ENCODE measurements around the gene DCUN1D2. TPM values are rescaled to one million over a fixed set of nuclear protein-coding genes. Genes with fewer than 3 reads are reported as not detected.

Gene DCUN1D2
- total RNA-seq, 3 donors from 2014 or later = 11.1 to 13.7 (median 12.4) TPM

DNA sequence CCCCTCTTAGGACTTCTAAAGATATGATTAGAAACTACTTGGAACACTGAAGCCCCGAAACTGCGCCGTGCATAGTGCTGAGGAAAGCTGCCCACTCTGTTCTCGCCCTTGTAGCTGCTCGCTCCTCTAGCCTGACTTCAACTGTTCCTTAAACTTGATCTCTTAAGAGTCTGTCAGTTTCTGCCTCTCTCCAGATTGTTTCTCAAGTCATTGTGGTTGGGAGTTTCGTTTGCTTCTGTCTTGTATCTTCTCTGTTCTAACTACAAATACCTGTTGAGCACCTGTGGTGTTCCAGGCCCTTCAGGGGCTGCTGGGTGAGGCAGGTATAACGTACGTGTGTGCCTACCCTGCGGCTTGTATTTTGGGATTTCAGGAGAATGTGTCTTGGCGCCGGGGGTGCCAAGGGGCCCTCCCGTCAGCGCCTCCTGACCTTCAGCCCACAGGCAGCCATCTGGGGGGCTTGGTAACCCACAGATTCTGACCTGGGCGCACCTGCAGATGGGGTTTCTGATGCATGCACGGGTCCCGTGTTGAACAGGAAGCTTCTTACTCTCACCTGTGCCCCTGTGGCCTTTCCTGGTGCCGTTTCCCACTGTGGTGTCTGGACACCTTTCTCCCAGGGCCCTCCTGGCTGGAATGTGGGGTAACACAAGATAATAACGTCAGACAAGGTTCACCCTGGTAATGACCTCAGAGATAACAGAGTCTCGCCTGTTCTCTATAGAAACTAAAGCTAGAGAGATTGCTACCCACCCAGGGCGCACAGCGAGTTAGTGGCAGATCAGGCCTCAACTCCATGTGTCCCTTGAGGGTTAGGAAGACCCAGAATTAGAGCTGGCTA, 17.2 kb upstream of the DCUN1D2 start:
- ATAC-seq (no peak), DNase-seq (no peak)
- Mint-ChIP-seq H3K9me3 (no peaks in the 10 kb centered on the region), H3K36me3 (ENCODE audit: insufficient read depth) (peaks cover 22% of the 10 kb centered on the region), H3K4me3 (no peak overlapping the region), H3K4me1 (ENCODE audit: low read depth) (no peaks in the 10 kb centered on the region), H3K27me3 (ENCODE audit: low read depth) (no peaks in the 10 kb centered on the region)

DNA sequence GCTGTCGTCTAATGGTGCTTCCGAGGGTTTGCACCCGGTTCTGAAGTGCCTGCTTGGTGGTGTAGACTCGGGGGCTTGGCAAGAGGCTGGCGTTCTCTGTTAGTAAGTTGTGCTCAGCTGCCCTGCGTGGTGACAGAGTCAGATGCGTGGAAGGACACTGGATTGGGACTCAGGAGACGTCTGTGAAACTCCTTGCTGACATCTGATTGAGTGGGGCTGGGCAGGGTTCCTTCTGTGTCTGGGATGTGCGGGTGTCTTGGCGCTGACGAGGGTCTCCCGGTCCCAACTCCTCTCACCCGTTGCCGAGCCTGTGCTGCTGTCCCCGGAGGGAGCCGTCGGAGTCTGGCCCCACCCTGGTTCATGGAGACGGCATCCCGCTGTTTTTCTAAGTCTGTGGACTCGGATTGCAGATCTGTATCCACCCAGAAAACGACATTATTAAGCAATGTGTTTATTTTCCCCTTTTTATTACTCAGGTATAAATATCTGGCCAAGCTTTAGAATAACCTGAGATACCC, 16.4 kb upstream of the DCUN1D2 start:
- DNase-seq = no peak
- Mint-ChIP-seq H3K4me3 (no peak overlapping the region), H3K27me3 (ENCODE audit: low read depth) (no peaks in the 10 kb centered on the region), H3K9me3 (no peaks in the 10 kb centered on the region), H3K4me1 (ENCODE audit: low read depth) (no peaks in the 10 kb centered on the region), H3K36me3 (ENCODE audit: insufficient read depth) (peaks cover 22% of the 10 kb centered on the region)
- ATAC-seq = no peak

GRCh38 chr13:113506025-113506685, 15.6 kb upstream of the DCUN1D2 start:
- Mint-ChIP-seq H3K4me3 (no peak overlapping the region), H3K4me1 (ENCODE audit: low read depth) (no peaks in the 10 kb centered on the region), H3K9me3 (no peaks in the 10 kb centered on the region), H3K27me3 (ENCODE audit: low read depth) (no peaks in the 10 kb centered on the region), H3K36me3 (ENCODE audit: insufficient read depth) (peaks cover 22% of the 10 kb centered on the region)
- no peak for ATAC-seq
- DNase-seq = no peak

DNA sequence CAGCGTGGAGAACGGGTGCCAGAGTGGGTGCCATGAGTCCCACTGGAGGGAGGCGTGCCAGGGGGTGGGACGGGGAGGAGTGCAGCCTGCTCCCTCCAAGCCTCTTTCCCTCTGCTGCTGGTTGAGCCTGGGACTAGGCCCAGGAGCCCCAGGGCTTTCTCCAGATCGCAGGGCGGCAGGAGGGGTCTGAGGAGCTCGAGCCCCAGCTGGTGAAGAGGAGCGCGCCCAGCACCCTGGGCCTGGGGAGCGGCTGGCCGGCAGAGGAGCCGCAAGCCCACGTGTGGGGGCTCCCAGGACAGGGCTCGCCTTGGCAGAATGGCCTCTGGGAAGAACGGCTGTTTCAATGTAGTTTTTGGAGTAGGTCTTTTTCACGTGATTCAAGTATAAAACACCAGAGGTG, 12.2 kb upstream of the DCUN1D2 start:
- Mint-ChIP-seq H3K4me1 (ENCODE audit: low read depth) (peaks cover 1% of the 10 kb centered on the region), H3K4me3 (no peak overlapping the region), H3K9me3 (no peaks in the 10 kb centered on the region), H3K27me3 (ENCODE audit: low read depth) (no peaks in the 10 kb centered on the region), H3K36me3 (ENCODE audit: insufficient read depth) (peaks cover 28% of the 10 kb centered on the region)
- ATAC-seq (no peak), DNase-seq (no peak)

DNA sequence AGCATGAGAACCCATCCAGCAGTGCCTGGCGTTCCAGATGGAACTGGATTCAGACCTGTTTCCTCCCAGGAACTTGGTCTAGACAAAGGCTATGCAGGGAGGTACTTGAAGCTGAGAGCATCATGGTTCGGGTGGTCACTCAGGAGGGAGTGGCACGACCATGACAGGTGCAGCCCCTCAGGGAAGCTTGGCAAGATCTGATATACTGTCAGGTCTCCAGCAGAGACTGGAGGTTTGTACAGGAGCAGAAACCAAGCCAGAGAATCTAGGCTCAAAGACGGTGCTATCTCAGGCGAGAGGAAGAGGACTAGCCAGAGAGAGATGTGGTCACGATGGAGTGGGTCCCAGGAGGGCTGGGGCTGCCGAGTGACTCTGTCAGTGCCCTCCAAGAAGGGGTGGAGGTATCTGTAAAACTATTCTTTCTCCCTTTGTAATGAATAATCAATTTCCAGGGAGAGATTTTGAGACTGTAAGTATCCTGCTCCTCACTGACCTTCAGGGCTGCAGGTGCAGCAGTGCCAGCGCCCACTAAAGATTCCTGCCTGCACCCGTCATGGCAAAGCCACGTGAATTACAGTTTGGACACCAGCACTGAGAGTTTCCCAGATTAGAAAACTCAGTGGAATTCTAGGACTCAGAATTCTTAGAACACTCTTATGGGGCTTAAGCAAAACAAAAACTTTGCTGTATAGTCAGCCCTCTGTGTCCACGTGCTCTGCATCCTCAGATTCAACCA, 10.2 kb upstream of the DCUN1D2 start:
- no peak overlapping the region for H3K4me3 Mint-ChIP-seq
- peaks cover 35% of the 10 kb centered on the region for H3K36me3 Mint-ChIP-seq (ENCODE audit: insufficient read depth)
- H3K4me1 Mint-ChIP-seq (ENCODE audit: low read depth) = peaks cover 8% of the 10 kb centered on the region
- H3K9me3 Mint-ChIP-seq = no peaks in the 10 kb centered on the region
- no peaks in the 10 kb centered on the region for H3K27me3 Mint-ChIP-seq (ENCODE audit: low read depth)
- DNase-seq (no peak), ATAC-seq (no peak)

DNA sequence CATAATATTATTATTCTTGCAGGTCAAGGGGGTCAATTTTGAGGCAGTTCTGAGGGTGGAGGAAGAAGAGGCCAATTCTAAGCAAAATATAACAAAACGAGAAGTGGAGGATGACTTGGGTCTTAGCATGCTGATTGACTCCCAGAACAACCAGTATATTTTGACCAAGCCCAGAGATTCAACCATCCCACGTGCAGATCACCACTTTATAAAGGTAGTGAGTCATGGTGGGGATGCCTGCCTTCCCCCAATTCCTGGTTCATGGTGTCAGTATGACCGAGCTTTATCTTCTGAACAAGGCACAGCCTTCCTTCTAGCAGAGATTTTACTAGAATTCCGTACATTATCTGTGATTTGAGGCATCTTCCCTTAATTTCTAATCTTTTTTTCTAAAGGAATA, 9.4 kb upstream of the DCUN1D2 start:
- no peak overlapping the region for H3K4me3 Mint-ChIP-seq
- peaks cover 15% of the 10 kb centered on the region for H3K4me1 Mint-ChIP-seq (ENCODE audit: low read depth)
- no peak for DNase-seq
- H3K36me3 Mint-ChIP-seq (ENCODE audit: insufficient read depth) = peaks cover 37% of the 10 kb centered on the region
- H3K9me3 Mint-ChIP-seq = no peaks in the 10 kb centered on the region
- no peaks in the 10 kb centered on the region for H3K27me3 Mint-ChIP-seq (ENCODE audit: low read depth)
- no peak for ATAC-seq

DNA sequence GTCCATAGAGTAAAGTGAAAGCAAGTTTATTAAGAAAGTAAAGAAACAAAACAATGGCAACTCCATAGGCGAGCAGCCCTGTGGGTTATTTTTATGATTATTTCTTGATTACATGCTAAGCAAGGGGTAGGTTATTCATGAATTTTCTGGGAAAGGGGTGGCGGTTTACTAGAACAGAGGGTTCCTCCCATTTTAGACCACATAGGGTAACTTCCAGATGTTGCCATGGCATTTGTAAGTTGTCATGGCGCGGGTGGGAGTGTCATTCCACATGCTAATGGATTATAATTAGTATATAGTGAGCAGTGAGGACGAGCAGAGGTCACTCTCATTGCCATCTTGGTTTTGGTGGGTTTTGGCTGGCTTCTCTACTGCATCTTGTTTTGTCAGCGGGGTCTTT, 8.4 kb upstream of the DCUN1D2 start:
- Mint-ChIP-seq H3K27me3 (ENCODE audit: low read depth) (no peaks in the 10 kb centered on the region), H3K36me3 (ENCODE audit: insufficient read depth) (peaks cover 31% of the 10 kb centered on the region), H3K9me3 (no peaks in the 10 kb centered on the region), H3K4me1 (ENCODE audit: low read depth) (peaks cover 20% of the 10 kb centered on the region), H3K4me3 (no peak overlapping the region)
- DNase-seq = no peak
- ATAC-seq = no peak

- no peak for DNase-seq
- H3K4me1 Mint-ChIP-seq (ENCODE audit: low read depth) = peaks cover 32% of the 10 kb centered on the region
- ATAC-seq = no peak
- H3K9me3 Mint-ChIP-seq = no peaks in the 10 kb centered on the region
- no peak overlapping the region for H3K4me3 Mint-ChIP-seq
- H3K36me3 Mint-ChIP-seq (ENCODE audit: insufficient read depth) = peaks cover 31% of the 10 kb centered on the region
- H3K27me3 Mint-ChIP-seq (ENCODE audit: low read depth) = no peaks in the 10 kb centered on the region
Measured at GRCh38 chr13:113497217-113497616, 6.7 kb upstream of the DCUN1D2 start.

DNA sequence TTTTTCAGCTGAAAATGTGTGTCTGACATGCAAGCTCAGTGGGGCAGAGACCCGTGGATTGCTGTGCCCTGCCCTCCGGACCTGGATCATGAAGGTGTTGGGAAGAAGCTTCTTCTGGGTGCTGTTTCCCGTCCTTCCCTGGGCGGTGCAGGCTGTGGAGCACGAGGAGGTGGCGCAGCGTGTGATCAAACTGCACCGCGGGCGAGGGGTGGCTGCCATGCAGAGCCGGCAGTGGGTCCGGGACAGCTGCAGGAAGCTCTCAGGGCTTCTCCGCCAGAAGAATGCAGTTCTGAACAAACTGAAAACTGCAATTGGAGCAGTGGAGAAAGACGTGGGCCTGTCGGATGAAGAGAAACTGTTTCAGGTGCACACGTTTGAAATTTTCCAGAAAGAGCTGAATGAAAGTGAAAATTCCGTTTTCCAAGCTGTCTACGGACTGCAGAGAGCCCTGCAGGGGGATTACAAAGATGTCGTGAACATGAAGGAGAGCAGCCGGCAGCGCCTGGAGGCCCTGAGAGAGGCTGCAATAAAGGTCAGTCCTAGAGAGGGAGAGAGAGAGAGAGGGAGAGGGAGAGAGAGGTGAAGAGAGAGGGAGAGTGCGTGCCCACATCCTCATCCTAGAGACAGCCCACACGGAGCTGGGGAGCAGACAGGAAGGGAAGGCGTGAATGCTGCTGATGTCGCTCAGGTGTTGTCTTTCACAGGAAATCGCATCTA, 5.1 kb upstream of the DCUN1D2 start:
- ATAC-seq = no peak
- H3K4me3 Mint-ChIP-seq = peak overlapping the region; percentile 25
- H3K36me3 Mint-ChIP-seq (ENCODE audit: insufficient read depth) = peaks cover 31% of the 10 kb centered on the region
- H3K4me1 Mint-ChIP-seq (ENCODE audit: low read depth) = peaks cover 35% of the 10 kb centered on the region
- H3K9me3 Mint-ChIP-seq = no peaks in the 10 kb centered on the region
- no peaks in the 10 kb centered on the region for H3K27me3 Mint-ChIP-seq (ENCODE audit: low read depth)
- DNase-seq = no peak

GRCh38 chr13:113493315-113493951, 2.9 kb upstream of the DCUN1D2 start:
- H3K27me3 Mint-ChIP-seq (ENCODE audit: low read depth) = no peaks in the 10 kb centered on the region
- H3K4me3 Mint-ChIP-seq = peak overlapping the region; percentile 27
- peaks cover 18% of the 10 kb centered on the region for H3K36me3 Mint-ChIP-seq (ENCODE audit: insufficient read depth)
- peaks cover 52% of the 10 kb centered on the region for H3K4me1 Mint-ChIP-seq (ENCODE audit: low read depth)
- peak; percentile 47 to 51 for ATAC-seq
- H3K9me3 Mint-ChIP-seq = no peaks in the 10 kb centered on the region
- DNase-seq = no peak

- Mint-ChIP-seq H3K27me3 (ENCODE audit: low read depth) (no peaks in the 10 kb centered on the region), H3K36me3 (ENCODE audit: insufficient read depth) (peaks cover 13% of the 10 kb centered on the region), H3K4me3 (peak overlapping the region; percentile 78), H3K4me1 (ENCODE audit: low read depth) (peaks cover 63% of the 10 kb centered on the region), H3K9me3 (no peaks in the 10 kb centered on the region)
- no peak for DNase-seq
- no peak for ATAC-seq
Measured at GRCh38 chr13:113491982-113492381, 1.5 kb upstream of the DCUN1D2 start.

DNA sequence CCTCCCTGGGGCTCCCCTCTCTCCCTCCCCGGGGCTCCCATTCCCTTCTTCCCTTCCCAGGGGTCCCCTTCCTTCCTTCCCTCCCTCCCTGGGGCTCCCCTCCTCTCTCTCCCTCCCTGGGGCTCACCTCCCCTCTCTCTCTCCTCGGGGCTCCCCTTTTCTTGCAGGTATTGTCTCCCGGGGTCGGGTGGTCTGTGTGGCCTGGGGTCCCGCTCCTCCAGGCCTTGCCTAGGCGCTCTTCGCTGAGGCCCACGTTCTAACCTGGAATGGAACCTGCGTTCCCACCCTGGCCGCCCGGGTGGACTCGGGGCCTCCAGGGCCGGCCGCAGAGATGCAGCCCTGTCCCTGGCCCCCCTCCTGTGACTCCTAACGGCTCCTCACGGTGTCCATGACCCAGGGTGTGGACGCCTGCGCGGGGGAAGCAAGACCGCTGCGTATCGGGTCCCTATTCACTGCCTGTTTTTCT, 940 bp upstream of the DCUN1D2 start:
- peaks cover 65% of the 10 kb centered on the region for H3K4me1 Mint-ChIP-seq (ENCODE audit: low read depth)
- peaks cover 11% of the 10 kb centered on the region for H3K36me3 Mint-ChIP-seq (ENCODE audit: insufficient read depth)
- no peak for DNase-seq
- H3K27me3 Mint-ChIP-seq (ENCODE audit: low read depth) = no peaks in the 10 kb centered on the region
- H3K9me3 Mint-ChIP-seq = no peaks in the 10 kb centered on the region
- ATAC-seq = no peak
- H3K4me3 Mint-ChIP-seq = peak overlapping the region; percentile 78

Measured in activated T-cell treated with anti-CD3 and anti-CD28 coated beads, Interleukin-2, amount 50 U/mL, for 4 hours (primary cell).